22Rv1 (cell line): ENCODE measurements around the gene DDAH1.

Experiments
- ZFX ChIP-seq: fragments of 450-650 bp; IDR thresholded peaks from 2 replicates; pipeline ENCODE4 v1.6.1; 2017; ENCODE audit warnings: antibody characterized with exemption, borderline replicate concordance
- TF ChIP-seq, protein P1 (sequence below): fragments of 450-650 bp; IDR thresholded peaks from 2 replicates; pipeline ENCODE4 v1.5.1; 2017; ENCODE audit warnings: mild to moderate bottlenecking

DNA sequence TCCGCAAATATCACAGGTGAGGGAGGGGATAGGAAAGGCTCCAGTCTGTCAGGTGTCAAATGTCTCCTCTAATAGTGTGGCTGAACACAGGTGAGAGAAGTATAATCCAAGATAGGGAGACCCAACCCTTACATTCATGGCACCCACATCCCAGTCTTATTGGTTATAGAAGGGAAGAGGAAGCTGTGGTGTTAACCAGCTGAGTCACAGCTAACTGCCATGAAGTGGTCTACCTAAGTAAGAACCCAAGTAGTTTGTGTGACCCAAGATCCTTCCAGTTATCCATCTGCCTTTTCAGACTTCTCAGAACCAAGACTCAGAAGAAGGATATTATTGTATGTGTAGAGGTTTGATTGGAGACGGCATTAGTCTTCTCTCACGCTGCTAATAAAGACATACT lies 37.1 kb downstream of the DDAH1 start:
- TF ChIP-seq, protein P1, sequence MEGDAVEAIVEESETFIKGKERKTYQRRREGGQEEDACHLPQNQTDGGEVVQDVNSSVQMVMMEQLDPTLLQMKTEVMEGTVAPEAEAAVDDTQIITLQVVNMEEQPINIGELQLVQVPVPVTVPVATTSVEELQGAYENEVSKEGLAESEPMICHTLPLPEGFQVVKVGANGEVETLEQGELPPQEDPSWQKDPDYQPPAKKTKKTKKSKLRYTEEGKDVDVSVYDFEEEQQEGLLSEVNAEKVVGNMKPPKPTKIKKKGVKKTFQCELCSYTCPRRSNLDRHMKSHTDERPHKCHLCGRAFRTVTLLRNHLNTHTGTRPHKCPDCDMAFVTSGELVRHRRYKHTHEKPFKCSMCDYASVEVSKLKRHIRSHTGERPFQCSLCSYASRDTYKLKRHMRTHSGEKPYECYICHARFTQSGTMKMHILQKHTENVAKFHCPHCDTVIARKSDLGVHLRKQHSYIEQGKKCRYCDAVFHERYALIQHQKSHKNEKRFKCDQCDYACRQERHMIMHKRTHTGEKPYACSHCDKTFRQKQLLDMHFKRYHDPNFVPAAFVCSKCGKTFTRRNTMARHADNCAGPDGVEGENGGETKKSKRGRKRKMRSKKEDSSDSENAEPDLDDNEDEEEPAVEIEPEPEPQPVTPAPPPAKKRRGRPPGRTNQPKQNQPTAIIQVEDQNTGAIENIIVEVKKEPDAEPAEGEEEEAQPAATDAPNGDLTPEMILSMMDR: no peak
- no peak for TF ChIP-seq ZFX
